ENCODE data around the gene PRM2.

DNA sequence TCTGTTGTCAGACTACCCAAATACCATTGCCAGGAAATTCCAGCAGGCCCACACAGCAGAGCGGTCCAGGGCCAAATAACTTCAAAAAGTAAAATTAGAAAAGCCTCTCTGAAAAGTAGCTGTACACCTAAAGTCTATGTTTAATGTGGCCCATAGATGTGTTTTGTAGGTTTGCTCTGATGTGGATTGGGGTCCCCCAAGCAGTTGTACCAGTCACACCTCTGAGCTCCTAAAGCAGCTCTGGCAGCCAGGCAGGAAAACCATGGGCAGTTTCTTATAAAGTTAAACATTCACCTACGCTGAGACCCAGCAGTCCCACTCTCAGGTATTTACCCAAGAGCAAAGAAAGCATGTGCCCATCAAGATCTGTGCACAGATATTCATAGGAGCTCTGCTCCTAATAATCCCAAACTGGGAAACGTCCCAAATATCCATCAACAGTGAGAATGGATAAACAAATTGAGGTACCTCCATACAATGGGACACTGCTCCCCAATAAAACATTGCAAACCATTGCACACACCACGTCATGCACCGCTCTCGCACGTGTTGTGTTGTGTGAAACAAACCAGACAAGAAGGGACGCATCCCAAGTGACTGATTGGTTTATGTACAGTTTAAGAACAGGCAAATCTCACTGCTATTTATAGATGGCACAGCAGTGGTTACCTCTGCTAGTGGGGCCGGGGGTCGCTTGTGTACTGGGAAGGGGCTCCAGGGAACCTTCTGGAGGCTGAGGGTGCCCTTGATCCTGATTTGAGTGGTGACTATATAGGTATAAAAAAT is 20.6 kb upstream of the PRM2 start:
- TF ChIP-seq, protein P1, sequence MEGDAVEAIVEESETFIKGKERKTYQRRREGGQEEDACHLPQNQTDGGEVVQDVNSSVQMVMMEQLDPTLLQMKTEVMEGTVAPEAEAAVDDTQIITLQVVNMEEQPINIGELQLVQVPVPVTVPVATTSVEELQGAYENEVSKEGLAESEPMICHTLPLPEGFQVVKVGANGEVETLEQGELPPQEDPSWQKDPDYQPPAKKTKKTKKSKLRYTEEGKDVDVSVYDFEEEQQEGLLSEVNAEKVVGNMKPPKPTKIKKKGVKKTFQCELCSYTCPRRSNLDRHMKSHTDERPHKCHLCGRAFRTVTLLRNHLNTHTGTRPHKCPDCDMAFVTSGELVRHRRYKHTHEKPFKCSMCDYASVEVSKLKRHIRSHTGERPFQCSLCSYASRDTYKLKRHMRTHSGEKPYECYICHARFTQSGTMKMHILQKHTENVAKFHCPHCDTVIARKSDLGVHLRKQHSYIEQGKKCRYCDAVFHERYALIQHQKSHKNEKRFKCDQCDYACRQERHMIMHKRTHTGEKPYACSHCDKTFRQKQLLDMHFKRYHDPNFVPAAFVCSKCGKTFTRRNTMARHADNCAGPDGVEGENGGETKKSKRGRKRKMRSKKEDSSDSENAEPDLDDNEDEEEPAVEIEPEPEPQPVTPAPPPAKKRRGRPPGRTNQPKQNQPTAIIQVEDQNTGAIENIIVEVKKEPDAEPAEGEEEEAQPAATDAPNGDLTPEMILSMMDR (conservative IDR thresholded peaks at IDR 0.05) = no peak
- no peak for TF ChIP-seq ZFX (IDR thresholded peaks at IDR 0.05)
